Measurements from ENCODE around the gene ZMAT3. TPM values are rescaled to one million over a fixed set of nuclear protein-coding genes. Genes with fewer than 3 reads are reported as not detected.
"Not testable (repeated sequence)": the region's sequence is repeated elsewhere in the genome, so short reads cannot be mapped to it uniquely, and the experiment has no call there.

Gene ZMAT3
- total RNA-seq: 29.4 and 35.0 TPM in 2 replicates

- DNase-seq (ENCODE audit: low read depth, low spot score): peak; percentile 71
These were observed at the start of gene ZMAT3 for GRCh38 chr3:179071323-179072099. Gene ZMAT3, minus strand, starts transcription at chr3:179071809. Its CDS starts 4,057 bp downstream, at chr3:179067752.

DNA sequence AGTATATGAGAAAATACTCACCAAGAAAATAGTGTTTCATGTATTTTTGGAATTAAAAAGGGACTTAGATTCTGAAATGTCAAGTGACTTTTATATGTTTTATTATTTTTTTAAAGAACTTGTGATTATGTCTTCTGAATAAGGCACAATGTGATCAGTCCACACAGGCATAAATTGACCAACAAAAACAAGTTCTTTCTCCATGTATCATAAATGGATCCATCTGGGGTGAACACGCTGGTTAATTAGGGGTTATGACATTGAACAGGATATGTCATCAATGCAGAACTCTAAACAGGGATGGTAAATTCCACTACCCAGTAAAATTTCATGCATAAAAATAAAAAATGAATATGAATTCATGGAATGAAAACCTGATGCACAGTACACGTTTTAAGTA is 45.2 kb upstream of the ZMAT3 start:
- no peak for DNase-seq (ENCODE audit: low read depth, low spot score)

GRCh38 chr3:179115444-179115843 is 43.8 kb upstream of the ZMAT3 start:
- not testable (repeated sequence) for DNase-seq (ENCODE audit: low read depth, low spot score)

- DNase-seq (ENCODE audit: low read depth, low spot score): no peak
These were observed 42.3 kb upstream of the ZMAT3 start for GRCh38 chr3:179113903-179114302.

DNA sequence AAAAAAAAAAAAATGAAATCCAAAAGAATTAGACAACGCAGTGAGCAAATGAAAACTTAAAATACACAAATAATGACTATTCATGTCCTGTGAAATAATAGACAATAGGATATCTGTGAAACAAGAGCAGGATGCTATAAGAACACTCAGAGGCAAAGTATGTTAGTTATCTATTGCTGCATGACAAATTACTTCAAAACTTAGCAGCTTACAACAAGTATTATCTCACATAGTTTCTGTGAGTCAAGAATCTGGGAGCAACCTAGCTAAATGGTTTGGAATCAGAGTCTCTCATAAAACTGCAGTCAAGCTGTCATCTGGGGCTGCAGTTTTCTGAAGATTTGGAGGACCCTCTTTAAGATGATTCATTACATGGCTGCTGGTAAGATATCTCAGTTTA is 36.5 kb upstream of the ZMAT3 start:
- no peak for DNase-seq (ENCODE audit: low read depth, low spot score)

GRCh38 chr3:179107617-179108016 is 36.0 kb upstream of the ZMAT3 start:
- DNase-seq (ENCODE audit: low read depth, low spot score): no peak

- DNase-seq (ENCODE audit: low read depth, low spot score): no peak
These were observed 34.3 kb upstream of the ZMAT3 start for GRCh38 chr3:179105881-179106280.

- no peak for DNase-seq (ENCODE audit: low read depth, low spot score)
These were observed 29.0 kb upstream of the ZMAT3 start for GRCh38 chr3:179100652-179101051.

DNA sequence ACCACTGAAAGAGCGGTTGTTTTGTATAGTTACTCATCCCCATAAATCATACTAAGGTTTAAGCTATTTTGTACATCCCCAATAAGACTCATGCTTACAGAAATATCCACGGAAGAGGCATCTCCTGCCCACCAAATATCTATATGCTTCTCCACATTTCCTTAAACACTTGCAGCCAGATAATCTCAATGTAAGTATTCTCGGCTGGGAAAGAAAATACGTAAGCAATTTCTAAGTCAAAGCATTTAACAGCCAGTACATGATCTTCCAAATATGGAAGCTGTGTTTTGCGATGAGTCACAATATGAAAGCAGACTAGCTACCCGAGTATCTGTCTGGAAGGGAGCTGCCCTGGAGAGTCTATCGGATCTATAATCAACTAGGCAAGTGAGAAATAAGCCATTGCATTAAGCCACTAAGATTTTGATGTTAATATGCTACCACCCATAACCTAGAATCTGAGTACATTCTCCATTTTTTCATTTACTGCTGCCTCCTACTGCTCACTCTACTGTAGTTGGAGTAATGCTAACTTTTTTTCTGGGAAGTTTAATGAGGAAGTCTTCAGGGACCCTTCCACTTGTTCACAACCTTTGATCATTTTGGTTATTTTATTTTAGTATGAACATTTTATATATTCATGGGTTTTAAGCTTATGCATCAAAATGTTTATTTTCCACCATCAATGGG is 26.9 kb upstream of the ZMAT3 start:
- no peak for DNase-seq (ENCODE audit: low read depth, low spot score)

GRCh38 chr3:179093807-179094206 is 22.2 kb upstream of the ZMAT3 start:
- DNase-seq (ENCODE audit: low read depth, low spot score): no peak

DNA sequence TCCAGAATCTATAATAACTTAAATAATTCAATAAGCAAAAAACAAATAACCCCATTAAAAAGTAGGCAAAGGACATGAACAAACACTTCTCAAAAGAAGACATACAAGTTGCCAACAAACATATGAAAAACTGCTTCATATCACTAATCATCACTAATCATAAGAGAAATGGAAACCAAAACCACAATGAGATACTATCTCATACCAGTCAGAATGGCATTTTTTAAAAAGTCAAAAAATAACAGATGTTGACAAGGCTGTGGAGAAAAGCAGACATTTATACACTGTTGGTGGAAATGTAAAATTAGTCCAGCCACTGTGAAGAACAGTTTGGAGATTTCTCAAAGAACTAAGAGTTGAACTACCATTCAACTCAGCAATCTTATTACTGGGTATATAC is 19.5 kb upstream of the ZMAT3 start:
- no peak for DNase-seq (ENCODE audit: low read depth, low spot score)

DNA sequence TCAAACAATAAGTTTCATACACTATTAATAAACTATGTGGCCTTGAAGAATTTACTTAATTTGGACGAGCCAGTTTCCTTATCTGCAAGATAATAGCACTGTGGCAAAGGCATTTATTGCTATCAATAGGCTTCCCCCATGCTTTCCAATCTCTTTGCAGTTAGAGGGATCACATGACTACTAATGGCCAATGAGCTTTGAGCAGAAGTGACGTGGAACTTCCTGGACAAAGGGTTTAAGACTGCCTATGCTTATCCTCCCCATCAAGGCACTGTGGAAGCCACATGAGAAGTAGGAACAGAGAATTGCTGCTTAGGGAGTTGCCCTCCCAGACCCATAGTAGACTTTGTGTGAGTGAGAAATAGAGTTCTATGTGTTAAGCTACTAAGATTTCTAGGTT is 16.7 kb upstream of the ZMAT3 start:
- no peak for DNase-seq (ENCODE audit: low read depth, low spot score)

GRCh38 chr3:179083977-179084376 is 12.4 kb upstream of the ZMAT3 start:
- DNase-seq (ENCODE audit: low read depth, low spot score): no peak

DNA sequence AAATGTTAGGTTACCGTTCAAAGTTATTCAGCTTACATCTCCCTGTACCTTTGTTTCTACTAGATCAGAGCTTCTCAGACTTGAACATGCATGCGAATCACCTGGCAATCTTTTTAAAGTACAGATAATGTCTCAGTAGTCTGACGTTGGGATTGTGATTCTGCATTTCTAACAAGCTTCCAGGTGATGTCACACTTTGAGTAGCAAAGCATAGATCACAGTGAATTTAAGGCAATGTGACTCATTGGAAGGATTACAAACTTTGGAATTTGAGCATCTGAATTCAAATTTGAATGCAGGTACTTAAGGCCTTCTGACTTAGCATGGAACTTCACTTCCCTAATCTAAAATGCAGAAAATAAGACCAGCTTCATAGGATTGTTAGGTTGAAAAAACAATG is 10.8 kb upstream of the ZMAT3 start:
- DNase-seq (ENCODE audit: low read depth, low spot score): no peak

- DNase-seq (ENCODE audit: low read depth, low spot score): no peak
These were observed 10.3 kb upstream of the ZMAT3 start for GRCh38 chr3:179081885-179082284.

- DNase-seq (ENCODE audit: low read depth, low spot score): no peak
These were observed 7.9 kb upstream of the ZMAT3 start for GRCh38 chr3:179079537-179079936.

GRCh38 chr3:179076243-179077027 is 4.8 kb upstream of the ZMAT3 start:
- DNase-seq (ENCODE audit: low read depth, low spot score): no peak

DNA sequence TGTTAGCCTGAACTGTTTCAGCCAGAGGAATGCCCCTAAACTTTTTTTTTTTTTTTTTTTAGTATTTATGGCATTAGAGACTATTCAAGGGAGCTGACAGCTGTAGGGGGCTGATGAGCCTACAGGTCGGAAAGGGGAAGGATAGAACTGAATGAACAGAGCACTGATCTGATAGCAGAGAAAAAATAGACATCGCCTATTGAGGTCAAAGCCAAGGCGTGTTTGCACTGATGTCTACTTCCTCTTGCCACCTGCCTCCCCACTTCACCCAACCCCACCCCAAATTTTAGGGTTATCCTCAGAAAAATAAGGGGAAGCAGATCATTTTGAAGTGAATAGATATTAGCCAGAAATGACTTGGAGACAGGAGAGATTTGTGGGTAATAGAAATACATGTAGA is 3.0 kb upstream of the ZMAT3 start:
- no peak for DNase-seq (ENCODE audit: low read depth, low spot score)

DNA sequence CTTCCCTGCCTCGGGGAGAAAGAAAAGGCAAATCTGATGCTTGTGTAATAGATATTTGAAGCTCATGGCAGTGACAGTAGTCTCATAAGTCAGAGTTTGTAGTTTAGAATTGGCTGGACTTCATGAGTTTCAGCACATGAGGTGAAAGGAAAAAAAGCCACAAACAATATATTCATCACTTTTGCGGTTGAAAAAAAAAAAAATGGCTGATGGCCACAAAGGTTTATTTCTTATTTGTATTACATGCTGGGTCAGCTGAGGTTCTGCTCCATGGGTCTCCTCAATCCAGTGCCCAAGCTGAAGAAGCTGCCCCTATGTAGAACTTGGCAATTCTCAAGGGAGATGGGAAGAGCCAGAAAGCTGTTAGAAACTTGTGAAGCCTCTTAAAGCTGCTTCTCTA is 2.2 kb upstream of the ZMAT3 start:
- DNase-seq (ENCODE audit: low read depth, low spot score): no peak

- no peak for DNase-seq (ENCODE audit: low read depth, low spot score)
These were observed 460 bp upstream of the ZMAT3 start for GRCh38 chr3:179072100-179072438.

DNA sequence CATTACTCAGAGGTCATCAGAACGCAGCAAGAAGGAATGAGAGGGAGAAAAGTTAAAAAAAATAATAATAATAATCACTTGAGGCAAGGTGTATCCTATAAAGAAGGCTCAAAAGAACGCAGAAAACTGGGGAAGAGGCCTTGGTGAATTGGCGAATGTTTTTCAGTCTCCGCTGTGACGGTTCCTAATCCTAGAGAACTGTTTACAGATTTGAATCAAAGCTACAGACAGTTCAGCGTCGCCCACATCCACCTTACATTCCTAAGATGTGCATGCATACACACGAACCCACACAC is 634 bp downstream of the ZMAT3 start:
- DNase-seq (ENCODE audit: low read depth, low spot score): no peak

GRCh38 chr3:179069762-179070390 is 1.7 kb downstream of the ZMAT3 start:
- no peak for DNase-seq (ENCODE audit: low read depth, low spot score)
